Spleen (tissue), 7 donors: ENCODE results near the gene CDK7.

Experiments used
- POLR2AphosphoS5 ChIP-seq, 3 donors: sonication (generic); formaldehyde crosslinking; IDR thresholded peaks; one replicate each; pipeline ENCODE4 v1.5.1; 2017; ENCODE audit warnings: antibody characterized with exemption in 3 of 3
- TF ChIP-seq, protein P1 (sequence below), 11 experiments: fragments of 200-600 bp in 7 of 11; fragments of 450-650 bp in 4 of 11; sonication (generic) in 4 of 11; IDR thresholded peaks in 8 of 11; conservative IDR thresholded peaks in 3 of 11; 1 replicate in 7 of 11; 2 replicates in 4 of 11; pipeline versions ENCODE4 v1.4.0 to v1.8.0; 2016 to 2021; ENCODE audit warnings: antibody characterized with exemption in 11 of 11, inconsistent platforms in 4 of 11, mild to moderate bottlenecking in 1 of 11
- donor health status: DM: no; HTN: no; CAD: no; lungs with moderate emphysema.
- donor health status: DM: no; HTN: no; CAD: no.
- donor health status: DM: no; HTN: no; CAD: no.

DNA sequence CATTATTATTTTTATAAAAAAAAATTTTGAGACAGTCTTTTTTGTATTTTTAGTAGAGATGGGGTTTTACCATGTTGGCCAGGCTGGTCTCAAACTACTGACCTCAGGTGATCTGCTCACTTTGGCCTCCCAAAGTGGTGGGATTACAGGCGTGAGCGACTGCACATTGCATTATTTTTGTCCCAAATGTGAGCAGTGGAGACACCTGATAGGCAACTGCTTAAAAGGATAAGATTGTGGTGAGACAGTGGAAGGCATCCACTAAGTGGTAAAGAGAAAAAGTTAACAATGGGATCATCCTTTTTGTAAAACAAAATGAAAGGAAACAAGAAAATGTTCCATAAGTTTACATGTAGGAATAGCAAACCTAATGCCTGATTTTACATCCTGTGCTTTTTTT is 47.3 kb upstream of the CDK7 start:
- TF ChIP-seq, protein P1, sequence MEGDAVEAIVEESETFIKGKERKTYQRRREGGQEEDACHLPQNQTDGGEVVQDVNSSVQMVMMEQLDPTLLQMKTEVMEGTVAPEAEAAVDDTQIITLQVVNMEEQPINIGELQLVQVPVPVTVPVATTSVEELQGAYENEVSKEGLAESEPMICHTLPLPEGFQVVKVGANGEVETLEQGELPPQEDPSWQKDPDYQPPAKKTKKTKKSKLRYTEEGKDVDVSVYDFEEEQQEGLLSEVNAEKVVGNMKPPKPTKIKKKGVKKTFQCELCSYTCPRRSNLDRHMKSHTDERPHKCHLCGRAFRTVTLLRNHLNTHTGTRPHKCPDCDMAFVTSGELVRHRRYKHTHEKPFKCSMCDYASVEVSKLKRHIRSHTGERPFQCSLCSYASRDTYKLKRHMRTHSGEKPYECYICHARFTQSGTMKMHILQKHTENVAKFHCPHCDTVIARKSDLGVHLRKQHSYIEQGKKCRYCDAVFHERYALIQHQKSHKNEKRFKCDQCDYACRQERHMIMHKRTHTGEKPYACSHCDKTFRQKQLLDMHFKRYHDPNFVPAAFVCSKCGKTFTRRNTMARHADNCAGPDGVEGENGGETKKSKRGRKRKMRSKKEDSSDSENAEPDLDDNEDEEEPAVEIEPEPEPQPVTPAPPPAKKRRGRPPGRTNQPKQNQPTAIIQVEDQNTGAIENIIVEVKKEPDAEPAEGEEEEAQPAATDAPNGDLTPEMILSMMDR (IDR thresholded peaks at IDR 0.05 in 8 of 11, conservative IDR thresholded peaks at IDR 0.05 in 3 of 11), result no peak
- TF ChIP-seq POLR2AphosphoS5 (IDR thresholded peaks at IDR 0.05), result no peak
